Measurements from ENCODE around the gene PLCB3. TPM values are rescaled to one million over a fixed set of nuclear protein-coding genes. Genes with fewer than 3 reads are reported as not detected.

Gene PLCB3
- total and polyA plus RNA-seq, 2 experiments from 2014 or later = 19.0 to 23.5 TPM

- no peak for DNase-seq (ENCODE audit: low spot score)
- Histone ChIP-seq H3K27ac (no peak overlapping the region), H3K79me2 (peaks cover 16% of the 10 kb centered on the region), H3K4me2 (no peak overlapping the region), H3K9me3 (ENCODE audit: low read depth) (no peaks in the 10 kb centered on the region), H2AFZ (no peak overlapping the region), H4K20me1 (ENCODE audit: insufficient read depth, poor library complexity, severe bottlenecking) (peaks cover 5% of the 10 kb centered on the region), H3K9me2 (replicated peaks; ENCODE audit: insufficient read depth) (no peaks in the 10 kb centered on the region), H3K4me3 (no peak overlapping the region), H3K27me3 (no peaks in the 10 kb centered on the region), H3K36me3 (replicated peaks; ENCODE audit: insufficient read depth, low read depth) (no peaks in the 10 kb centered on the region), H3K4me1 (ENCODE audit: insufficient read depth) (peaks cover 14% of the 10 kb centered on the region)
- WGBS (ENCODE audit: low lambda C conversion rate, missing lambda C conversion rate) = 95% methylated on average over 6 of the region's 7 CpGs
- TF ChIP-seq EZH2 (IDR thresholded peaks at IDR 0.05; ENCODE audit: borderline replicate concordance) (no peak), CTCF (IDR thresholded peaks at IDR 0.05; ENCODE audit: poor library complexity) (no peak), EZH2phosphoT487 (IDR thresholded peaks at IDR 0.05; ENCODE audit: low read depth, severe bottlenecking, unreplicated experiment) (no peak)
Observed at GRCh38 chr11:64254326-64254725, 3.0 kb downstream of the PLCB3 start.

GRCh38 chr11:64255135-64256128, 4.1 kb downstream of the PLCB3 start:
- TF ChIP-seq EZH2 (IDR thresholded peaks at IDR 0.05; ENCODE audit: borderline replicate concordance) (no peak), EZH2phosphoT487 (IDR thresholded peaks at IDR 0.05; ENCODE audit: low read depth, severe bottlenecking, unreplicated experiment) (no peak), CTCF (IDR thresholded peaks at IDR 0.05; ENCODE audit: poor library complexity) (no peak)
- no peaks in the 10 kb centered on the region for H3K9me2 ChIP-seq (replicated peaks; ENCODE audit: insufficient read depth)
- peaks cover 5% of the 10 kb centered on the region for H4K20me1 ChIP-seq (ENCODE audit: insufficient read depth, poor library complexity, severe bottlenecking)
- H3K36me3 ChIP-seq (replicated peaks; ENCODE audit: insufficient read depth, low read depth) = no peaks in the 10 kb centered on the region
- no peak overlapping the region for H2AFZ ChIP-seq
- H3K27ac ChIP-seq = no peak overlapping the region
- H3K27me3 ChIP-seq = no peaks in the 10 kb centered on the region
- H3K4me3 ChIP-seq = no peak overlapping the region
- peaks cover 10% of the 10 kb centered on the region for H3K4me1 ChIP-seq (ENCODE audit: insufficient read depth)
- H3K79me2 ChIP-seq = peaks cover 16% of the 10 kb centered on the region
- no peak overlapping the region for H3K4me2 ChIP-seq
- DNase-seq (ENCODE audit: low spot score) = no peak
- no peaks in the 10 kb centered on the region for H3K9me3 ChIP-seq (ENCODE audit: low read depth)
- 95% methylated on average over 29 of the region's 35 CpGs for WGBS (ENCODE audit: low lambda C conversion rate, missing lambda C conversion rate)

- no peak for DNase-seq (ENCODE audit: low spot score)
- TF ChIP-seq EZH2phosphoT487 (IDR thresholded peaks at IDR 0.05; ENCODE audit: low read depth, severe bottlenecking, unreplicated experiment) = no peak
- no peak for TF ChIP-seq CTCF (IDR thresholded peaks at IDR 0.05; ENCODE audit: poor library complexity)
- no peak for TF ChIP-seq EZH2 (IDR thresholded peaks at IDR 0.05; ENCODE audit: borderline replicate concordance)
- Histone ChIP-seq H3K79me2 (peaks cover 16% of the 10 kb centered on the region), H3K27ac (no peak overlapping the region), H3K4me1 (ENCODE audit: insufficient read depth) (peaks cover 5% of the 10 kb centered on the region), H2AFZ (no peak overlapping the region), H3K4me2 (no peak overlapping the region), H3K9me2 (replicated peaks; ENCODE audit: insufficient read depth) (no peaks in the 10 kb centered on the region), H4K20me1 (ENCODE audit: insufficient read depth, poor library complexity, severe bottlenecking) (peaks cover 5% of the 10 kb centered on the region), H3K36me3 (replicated peaks; ENCODE audit: insufficient read depth, low read depth) (no peaks in the 10 kb centered on the region), H3K4me3 (no peak overlapping the region), H3K9me3 (ENCODE audit: low read depth) (no peaks in the 10 kb centered on the region), H3K27me3 (no peaks in the 10 kb centered on the region)
- WGBS (ENCODE audit: low lambda C conversion rate, missing lambda C conversion rate) = 96% methylated on average over 15 of the region's 15 CpGs
Observed at GRCh38 chr11:64256300-64256699, 5.0 kb downstream of the PLCB3 start.

Measured in hepatocyte (in vitro differentiated cells).